Activated naive CD4-positive, alpha-beta T cell treated with anti-CD3 and anti-CD28 coated beads for 36 hours (primary cell): ENCODE measurements around the gene MTUS2. TPM values are rescaled to one million over a fixed set of nuclear protein-coding genes. Genes with fewer than 3 reads are reported as not detected.

Experiments used
- CTCF ChIA-PET: fragments of 350-600 bp; sonication (Branson Sonifier 250); formaldehyde crosslinking; loops from one replicate; lab custom pipeline; 2021; ENCODE audit warnings: antibody characterized with exemption; lab: Charles Lee
- DNase-seq: peaks from one replicate; pipeline ENCODE4 v3.0.0-alpha.2; 2020
- H3K27ac Mint-ChIP-seq: one replicate; pipeline ENCODE4 v1.8.0; 2021; ENCODE audit warnings: mild to moderate bottlenecking, mixed read lengths
- H3K27me3 Mint-ChIP-seq: one replicate; pipeline ENCODE4 v1.8.0; 2021; ENCODE audit warnings: low read depth, mixed read lengths
- H3K36me3 Mint-ChIP-seq: one replicate; pipeline ENCODE4 v1.8.0; 2021; ENCODE audit warnings: low read depth, mixed read lengths
- H3K4me1 Mint-ChIP-seq: one replicate; pipeline ENCODE4 v1.8.0; 2021; ENCODE audit warnings: low read depth, mixed read lengths
- H3K4me3 Mint-ChIP-seq: one replicate; pipeline ENCODE4 v1.8.0; 2021; ENCODE audit warnings: mild to moderate bottlenecking, moderate library complexity, mixed read lengths
- H3K9me3 Mint-ChIP-seq: one replicate; pipeline ENCODE4 v1.8.0; 2021; ENCODE audit warnings: mixed read lengths
- intact Hi-C: fragments of 100-400 bp; cut with micrococcal nuclease; formaldehyde crosslinking; loops from one replicate; pipeline ENCODE4 v1.15.1; 2023
- total RNA-seq, 2 experiments: library from RNA; stranded (reverse); gene quantifications; one replicate each; pipeline ENCODE4 v1.2.3, GENCODE V29; 2021

The MTUS2 gene
- total RNA-seq, 2 experiments from 2014 or later: not detected

DNA sequence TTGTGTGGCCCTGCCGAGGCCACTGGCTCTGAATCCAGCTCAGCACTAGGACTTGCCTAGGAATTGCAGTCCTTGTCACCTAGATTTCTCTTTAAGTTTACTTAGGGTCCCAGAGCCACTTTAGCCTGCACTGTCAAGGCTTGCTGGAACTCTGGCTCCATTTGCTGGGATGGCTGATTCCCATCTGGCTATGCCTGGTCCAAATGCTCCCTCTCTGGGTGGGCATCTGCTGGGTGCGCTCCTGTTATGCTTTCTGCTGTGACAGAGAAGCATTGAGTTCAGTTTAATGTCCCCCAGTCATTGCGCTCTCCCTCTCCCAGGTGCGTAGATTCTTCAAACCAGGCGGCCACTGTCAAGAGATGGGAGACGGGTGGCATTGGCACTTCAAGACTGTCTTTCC is 102.2 kb downstream of the MTUS2 start:
- Mint-ChIP-seq H3K36me3 (no peaks in the 10 kb centered on the region), H3K27ac (no peak overlapping the region), H3K4me3 (no peak overlapping the region), H3K9me3 (peaks cover 5% of the 10 kb centered on the region), H3K4me1 (no peaks in the 10 kb centered on the region), H3K27me3 (peaks cover 8% of the 10 kb centered on the region)
- DNase-seq: no peak
- CTCF ChIA-PET: no interaction called here
- intact Hi-C loops: no loop called here

DNA sequence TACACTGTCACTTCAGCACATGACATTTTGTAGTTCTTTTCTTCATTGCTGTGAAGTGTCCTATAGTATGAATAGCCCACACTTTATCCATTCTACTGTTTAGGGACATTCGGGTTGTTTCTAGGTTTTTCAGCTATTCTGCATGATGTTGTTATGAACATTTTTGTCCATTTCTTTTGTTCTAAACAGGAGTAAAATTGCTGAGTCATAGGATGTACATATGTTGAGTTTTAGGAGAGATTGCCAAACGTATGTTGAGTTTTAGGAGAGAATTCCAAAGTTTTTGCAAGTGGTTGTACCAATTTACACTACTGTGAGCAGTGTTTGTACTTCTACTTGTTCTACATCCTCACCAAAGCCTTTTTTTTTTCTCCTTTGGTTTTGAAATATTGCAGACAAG is 115.0 kb downstream of the MTUS2 start:
- H3K27ac Mint-ChIP-seq: no peak overlapping the region
- no peaks in the 10 kb centered on the region for H3K9me3 Mint-ChIP-seq
- DNase-seq: no peak
- CTCF ChIA-PET: no interaction called here
- H3K4me3 Mint-ChIP-seq: no peak overlapping the region
- no peaks in the 10 kb centered on the region for H3K36me3 Mint-ChIP-seq
- no peaks in the 10 kb centered on the region for H3K4me1 Mint-ChIP-seq
- H3K27me3 Mint-ChIP-seq: peaks cover 8% of the 10 kb centered on the region
- intact Hi-C loops: no loop called here

DNA sequence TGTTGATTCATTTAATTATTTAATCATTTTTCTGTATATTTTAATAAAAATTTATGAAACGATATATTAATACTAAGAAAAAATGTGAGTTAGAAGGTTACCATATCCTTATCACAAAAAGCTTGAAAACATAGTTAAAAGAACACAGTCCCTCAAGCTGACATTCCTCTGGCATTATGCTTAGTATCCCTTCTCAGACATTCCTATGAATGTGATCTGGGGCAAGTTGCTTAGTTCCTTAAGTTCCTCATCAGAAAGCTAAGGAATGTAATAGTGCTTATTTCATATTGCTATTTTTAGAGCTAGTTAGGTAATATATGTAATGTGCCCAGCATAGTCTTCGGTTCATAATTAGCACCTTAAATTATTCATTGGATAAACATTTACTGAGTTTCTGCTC is 122.8 kb downstream of the MTUS2 start:
- intact Hi-C loops: no loop called here
- no peak for DNase-seq
- H3K4me3 Mint-ChIP-seq: no peak overlapping the region
- H3K4me1 Mint-ChIP-seq: no peaks in the 10 kb centered on the region
- H3K9me3 Mint-ChIP-seq: no peaks in the 10 kb centered on the region
- H3K27me3 Mint-ChIP-seq: peaks cover 4% of the 10 kb centered on the region
- CTCF ChIA-PET: no interaction called here
- H3K27ac Mint-ChIP-seq: no peak overlapping the region
- no peaks in the 10 kb centered on the region for H3K36me3 Mint-ChIP-seq

DNA sequence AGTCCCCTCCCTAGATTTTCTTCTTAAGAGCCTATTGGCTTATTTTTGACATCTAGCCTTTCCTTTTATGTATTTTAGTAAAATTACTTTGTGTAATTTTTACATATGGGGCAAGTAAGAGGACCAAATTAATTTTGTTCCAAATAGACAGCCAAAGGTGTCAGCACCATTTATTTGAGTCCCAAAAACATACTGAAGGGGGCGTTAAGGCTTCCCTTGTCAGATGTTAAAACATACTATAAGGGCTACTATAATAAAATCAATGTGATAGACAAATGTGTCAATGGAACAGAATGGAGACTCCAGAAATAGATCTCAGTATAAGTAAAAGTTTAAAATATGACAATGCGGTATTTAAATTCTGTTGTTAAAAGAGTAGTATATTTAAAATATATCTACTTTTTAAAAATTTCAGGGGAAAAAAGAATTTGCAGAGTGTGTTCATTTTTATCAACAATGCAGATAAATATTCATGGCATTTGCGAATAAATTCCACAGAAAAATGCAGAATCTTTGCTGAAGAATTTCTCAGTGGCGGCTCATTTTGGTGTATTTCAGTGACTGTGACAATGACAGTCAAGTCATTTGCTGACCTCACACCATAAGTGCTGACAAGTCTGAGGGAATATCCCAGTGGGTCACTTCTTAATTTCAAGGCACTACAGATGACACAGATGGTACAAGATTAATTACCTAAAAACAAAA is 133.7 kb downstream of the MTUS2 start:
- CTCF ChIA-PET: no interaction called here
- H3K36me3 Mint-ChIP-seq: no peaks in the 10 kb centered on the region
- peaks cover 3% of the 10 kb centered on the region for H3K27me3 Mint-ChIP-seq
- DNase-seq: no peak
- intact Hi-C loops: no loop called here
- peaks cover 1% of the 10 kb centered on the region for H3K9me3 Mint-ChIP-seq
- H3K27ac Mint-ChIP-seq: no peak overlapping the region
- H3K4me3 Mint-ChIP-seq: no peak overlapping the region
- no peaks in the 10 kb centered on the region for H3K4me1 Mint-ChIP-seq

DNA sequence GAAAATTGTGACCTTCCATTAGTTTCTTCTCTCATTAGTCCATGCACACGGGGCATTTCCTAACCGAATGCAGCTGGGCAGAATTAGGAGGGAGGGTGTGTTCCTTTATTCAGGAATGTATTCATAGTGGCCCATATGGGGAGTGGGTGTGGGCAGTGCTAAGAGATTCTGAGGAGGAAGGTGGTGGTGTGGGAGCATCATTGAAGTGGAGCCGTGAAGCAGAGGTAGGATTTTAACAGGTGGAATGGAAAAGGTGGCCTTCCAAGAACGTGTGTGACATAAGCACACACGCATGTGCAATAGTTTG is 134.2 kb downstream of the MTUS2 start:
- Mint-ChIP-seq H3K4me3 (no peak overlapping the region), H3K36me3 (no peaks in the 10 kb centered on the region), H3K27ac (no peak overlapping the region), H3K4me1 (no peaks in the 10 kb centered on the region), H3K9me3 (peaks cover 1% of the 10 kb centered on the region), H3K27me3 (peaks cover 3% of the 10 kb centered on the region)
- intact Hi-C loops: no loop called here
- no peak for DNase-seq
- CTCF ChIA-PET: no interaction called here

DNA sequence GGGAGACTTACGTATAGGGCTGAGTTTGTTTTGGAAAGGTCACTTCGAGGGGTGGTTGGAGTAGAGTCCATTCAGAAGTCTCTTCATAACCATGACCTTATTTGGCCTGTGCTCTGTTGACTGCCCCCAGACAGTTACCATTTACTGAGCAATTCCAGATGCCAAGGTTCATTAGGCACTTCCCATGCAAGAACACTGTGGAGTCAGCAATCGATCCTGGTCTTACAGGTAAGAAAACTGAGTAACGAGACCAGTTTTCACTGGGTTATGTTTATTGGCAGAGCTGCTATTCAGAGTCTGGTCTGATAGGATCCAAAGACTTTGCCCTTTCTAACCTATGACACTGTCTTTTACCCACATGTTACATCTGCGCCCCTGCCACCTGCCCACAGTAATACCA is 134.7 kb downstream of the MTUS2 start:
- Mint-ChIP-seq H3K27ac (no peak overlapping the region), H3K4me1 (no peaks in the 10 kb centered on the region), H3K9me3 (peaks cover 1% of the 10 kb centered on the region), H3K4me3 (no peak overlapping the region), H3K27me3 (peaks cover 3% of the 10 kb centered on the region), H3K36me3 (no peaks in the 10 kb centered on the region)
- intact Hi-C loops: no loop called here
- DNase-seq: no peak
- CTCF ChIA-PET: no interaction called here

DNA sequence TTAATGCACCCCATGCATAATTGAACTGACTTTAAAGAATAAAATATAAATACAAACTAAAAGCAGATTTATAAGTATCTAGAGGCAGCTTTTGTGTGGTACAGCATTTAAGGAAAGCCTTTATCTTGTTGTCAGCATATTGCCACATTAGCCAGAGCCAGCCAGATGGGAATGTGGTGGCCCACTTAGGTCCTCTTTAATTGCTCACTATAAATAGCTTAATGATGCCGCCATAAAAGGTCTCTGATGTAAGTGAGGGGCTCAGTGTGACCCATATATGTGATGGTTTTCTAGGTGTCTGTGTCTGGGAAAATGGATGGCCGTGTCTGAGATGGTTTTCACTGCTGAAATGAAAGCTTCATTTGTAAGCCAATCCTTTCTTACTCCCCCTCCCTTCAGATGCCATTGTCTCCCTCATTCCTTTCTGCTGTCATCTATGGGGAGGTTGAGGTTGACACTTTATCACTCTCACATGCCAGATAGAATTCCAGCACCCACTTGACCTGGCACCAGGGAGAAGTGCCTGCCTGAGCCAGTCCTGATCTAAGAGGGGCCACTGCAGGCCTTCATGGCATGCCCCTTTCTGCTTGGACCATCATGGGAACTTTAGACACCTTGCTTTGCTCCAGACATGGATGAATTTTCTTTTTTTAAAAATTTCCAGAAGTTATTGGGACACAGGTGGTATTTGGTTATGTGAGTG is 135.3 kb downstream of the MTUS2 start:
- Mint-ChIP-seq H3K36me3 (no peaks in the 10 kb centered on the region), H3K27me3 (no peaks in the 10 kb centered on the region), H3K27ac (no peak overlapping the region), H3K4me3 (no peak overlapping the region), H3K4me1 (no peaks in the 10 kb centered on the region), H3K9me3 (peaks cover under 1% of the 10 kb centered on the region)
- CTCF ChIA-PET: no interaction called here
- DNase-seq: no peak
- intact Hi-C loops: no loop called here

DNA sequence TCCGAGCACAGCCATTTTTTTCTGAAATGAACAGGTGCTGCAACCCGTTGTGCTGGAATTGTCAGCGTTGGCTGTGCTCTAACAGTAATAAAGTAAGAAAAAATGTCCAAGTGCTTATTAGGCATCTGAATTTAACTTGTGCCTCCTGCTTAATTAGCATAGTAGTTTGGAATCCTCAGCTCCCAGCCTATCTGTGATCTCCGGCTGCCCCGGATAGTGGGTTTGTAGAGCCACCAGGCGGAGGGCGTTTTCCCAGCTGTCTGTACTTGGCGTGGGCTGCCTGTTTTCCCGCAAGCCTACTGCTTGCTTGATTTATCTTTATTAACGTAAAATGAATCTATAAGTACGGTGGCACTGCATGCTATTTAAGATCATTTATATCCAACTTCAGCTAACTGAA is 137.9 kb downstream of the MTUS2 start:
- no peak for DNase-seq
- H3K27ac Mint-ChIP-seq: no peak overlapping the region
- no peaks in the 10 kb centered on the region for H3K27me3 Mint-ChIP-seq
- H3K9me3 Mint-ChIP-seq: no peaks in the 10 kb centered on the region
- no peak overlapping the region for H3K4me3 Mint-ChIP-seq
- CTCF ChIA-PET: no interaction called here
- no peaks in the 10 kb centered on the region for H3K4me1 Mint-ChIP-seq
- no peaks in the 10 kb centered on the region for H3K36me3 Mint-ChIP-seq
- intact Hi-C loops: no loop called here

DNA sequence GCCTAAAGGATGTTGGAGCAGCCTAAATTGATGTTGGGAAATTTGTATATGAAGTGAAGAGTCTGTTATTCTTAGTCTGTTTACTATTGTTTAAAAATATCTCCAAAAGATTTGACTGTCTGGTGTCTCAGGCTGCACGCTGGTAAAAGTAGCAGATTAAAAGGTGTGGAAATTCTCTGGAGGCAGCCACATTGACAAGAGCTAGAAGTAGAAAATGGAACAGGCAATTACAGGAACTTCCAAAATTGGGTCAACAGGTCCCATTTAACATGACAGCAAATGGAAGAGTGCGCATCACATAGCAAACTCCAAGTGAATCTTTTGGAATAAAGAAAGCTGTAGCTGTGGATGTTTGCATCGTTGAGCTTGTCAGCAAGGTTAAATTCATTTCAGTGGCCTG is 138.3 kb downstream of the MTUS2 start:
- Mint-ChIP-seq H3K27me3 (no peaks in the 10 kb centered on the region), H3K4me1 (no peaks in the 10 kb centered on the region), H3K4me3 (no peak overlapping the region), H3K9me3 (no peaks in the 10 kb centered on the region), H3K36me3 (no peaks in the 10 kb centered on the region), H3K27ac (no peak overlapping the region)
- intact Hi-C loops: no loop called here
- DNase-seq: no peak
- CTCF ChIA-PET: no interaction called here

DNA sequence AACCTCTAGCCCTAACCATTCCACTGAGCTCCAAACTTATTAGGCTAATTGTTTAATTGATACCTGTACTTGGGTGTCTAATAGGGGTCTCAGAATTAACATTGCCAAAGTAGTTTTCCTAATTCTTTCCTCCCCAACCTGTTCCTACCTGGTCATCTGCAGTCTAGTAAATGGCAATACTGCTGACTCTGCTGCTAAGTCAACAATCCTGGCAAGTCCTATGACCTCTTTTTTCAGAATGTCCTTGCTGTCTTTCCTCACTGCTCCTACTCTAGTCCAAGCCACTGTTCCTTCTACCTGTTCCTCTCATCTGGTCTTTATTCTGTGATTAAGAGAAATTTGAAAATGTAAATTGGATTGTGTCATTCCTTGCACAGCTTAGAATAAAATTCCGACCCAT is 143.9 kb downstream of the MTUS2 start:
- CTCF ChIA-PET: no interaction called here
- no peak overlapping the region for H3K4me3 Mint-ChIP-seq

DNA sequence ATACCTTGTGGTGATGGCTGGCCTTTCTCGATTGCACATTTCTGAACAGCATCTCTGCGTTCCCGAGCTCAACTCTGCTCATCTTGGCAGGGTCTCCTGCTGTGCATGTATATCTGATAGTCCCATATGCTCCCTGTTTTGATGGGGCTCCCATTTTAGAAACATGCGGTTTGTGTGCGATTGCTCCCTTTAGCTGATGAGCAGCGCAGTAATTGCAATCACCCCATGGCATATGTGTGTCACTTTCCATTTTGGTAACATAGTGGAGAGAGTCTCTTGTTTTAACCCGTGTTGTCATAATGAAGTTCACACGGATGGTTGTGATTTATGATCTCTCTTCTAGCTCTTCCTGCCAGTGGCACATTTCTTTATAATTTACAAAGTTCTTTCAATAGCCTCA is 144.7 kb downstream of the MTUS2 start:
- H3K36me3 Mint-ChIP-seq: no peaks in the 10 kb centered on the region
- H3K4me1 Mint-ChIP-seq: no peaks in the 10 kb centered on the region
- CTCF ChIA-PET: no interaction called here
- DNase-seq: no peak
- H3K9me3 Mint-ChIP-seq: no peaks in the 10 kb centered on the region
- H3K4me3 Mint-ChIP-seq: no peak overlapping the region
- intact Hi-C loops: no loop called here
- H3K27me3 Mint-ChIP-seq: no peaks in the 10 kb centered on the region
- no peak overlapping the region for H3K27ac Mint-ChIP-seq

More for the DNA sequence above, 143.9 kb downstream of the MTUS2 start:
- Mint-ChIP-seq H3K4me1 (no peaks in the 10 kb centered on the region), H3K9me3 (no peaks in the 10 kb centered on the region), H3K36me3 (no peaks in the 10 kb centered on the region), H3K27me3 (no peaks in the 10 kb centered on the region), H3K27ac (no peak overlapping the region)
- DNase-seq: no peak
- intact Hi-C loops: no loop called here

DNA sequence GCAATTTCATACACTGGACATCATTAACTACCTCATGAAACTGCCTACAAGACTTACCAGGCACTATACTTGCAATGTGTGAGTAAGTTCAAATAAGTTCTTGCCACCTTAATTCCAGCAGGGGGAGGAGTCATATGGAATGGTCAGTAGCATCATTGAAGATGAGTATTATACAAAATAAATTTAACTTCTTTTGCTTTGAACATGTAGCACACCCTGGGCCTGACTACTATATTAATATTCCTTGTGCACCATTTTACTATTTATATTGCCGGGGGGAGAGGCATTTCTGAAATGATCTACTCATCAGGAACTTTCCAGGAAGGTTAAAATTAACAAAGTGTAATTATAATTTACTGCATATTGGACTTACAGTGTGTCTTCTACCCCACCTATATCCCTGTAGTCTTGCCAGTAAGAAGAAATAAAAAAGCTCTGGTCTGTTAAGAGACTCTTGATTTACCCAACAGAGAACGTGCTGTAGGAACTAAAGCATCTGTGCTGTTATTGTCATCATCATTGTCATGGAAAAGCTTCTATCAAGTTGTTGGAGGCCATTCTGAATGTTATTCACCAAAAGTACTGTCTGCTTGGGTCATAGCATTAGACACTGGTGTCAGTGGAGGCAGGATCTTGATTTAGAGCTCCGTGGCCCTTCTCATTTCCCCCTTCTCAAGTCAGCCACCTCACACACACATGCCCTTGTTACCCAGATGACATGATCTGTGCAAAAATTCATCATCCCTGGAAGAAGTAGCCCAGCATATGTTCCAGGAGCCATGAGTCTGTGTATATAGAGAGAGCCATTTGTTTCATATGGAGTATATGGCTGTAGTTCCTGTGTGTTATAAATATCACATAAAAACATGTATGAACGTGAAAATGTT is 147.1 kb downstream of the MTUS2 start:
- H3K4me1 Mint-ChIP-seq: no peaks in the 10 kb centered on the region
- no peaks in the 10 kb centered on the region for H3K9me3 Mint-ChIP-seq
- H3K4me3 Mint-ChIP-seq: no peak overlapping the region
- H3K27ac Mint-ChIP-seq: no peak overlapping the region
- intact Hi-C loops: no loop called here
- CTCF ChIA-PET: no interaction called here
- no peaks in the 10 kb centered on the region for H3K36me3 Mint-ChIP-seq
- DNase-seq: no peak
- no peaks in the 10 kb centered on the region for H3K27me3 Mint-ChIP-seq

DNA sequence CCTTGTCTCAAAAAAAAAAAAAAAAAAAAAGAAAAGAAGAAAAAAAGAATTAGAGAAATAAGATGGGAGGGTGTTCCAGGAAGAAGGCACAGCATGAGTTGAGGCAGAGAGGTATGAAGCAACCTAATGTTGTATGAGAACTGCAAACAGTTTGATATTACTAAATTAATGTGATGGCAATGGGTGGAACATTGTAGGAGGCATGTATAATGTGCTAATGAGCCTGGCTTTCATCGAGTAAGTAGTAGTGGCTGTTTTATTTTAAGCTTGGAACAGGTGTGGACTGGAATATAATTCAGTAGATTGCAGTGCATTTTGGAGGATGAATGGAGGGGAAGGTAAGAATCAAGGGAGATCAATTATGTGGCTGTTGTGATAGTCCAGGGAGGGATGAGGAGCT is 156.1 kb downstream of the MTUS2 start:
- H3K27me3 Mint-ChIP-seq: peaks cover 3% of the 10 kb centered on the region
- H3K36me3 Mint-ChIP-seq: no peaks in the 10 kb centered on the region
- H3K9me3 Mint-ChIP-seq: no peaks in the 10 kb centered on the region
- intact Hi-C loops: no loop called here
- no peak for DNase-seq
- no peak overlapping the region for H3K4me3 Mint-ChIP-seq
- H3K4me1 Mint-ChIP-seq: no peaks in the 10 kb centered on the region
- CTCF ChIA-PET: no interaction called here
- H3K27ac Mint-ChIP-seq: no peak overlapping the region
